Brain microvascular endothelial cell (primary cell): ENCODE results near the gene COPS7A.

Experiments
- DNase-seq: peaks from one replicate; pipeline ENCODE4 v3.0.0-alpha.2; 2020
- H3K27ac ChIP-seq: fragments of 250-450 bp; sonication (Bioruptor Pico); 2 replicates; pipeline ENCODE4 v1.5.1; 2020; ENCODE audit warnings: mild to moderate bottlenecking, moderate library complexity
- H3K27me3 ChIP-seq: fragments of 250-450 bp; sonication (Bioruptor Pico); replicated peaks from 2 replicates; pipeline ENCODE4 v1.5.1; 2020; ENCODE audit warnings: mild to moderate bottlenecking
- H3K36me3 ChIP-seq: fragments of 250-450 bp; sonication (Bioruptor Pico); replicated peaks from 2 replicates; pipeline ENCODE4 v1.5.1; 2020; ENCODE audit warnings: mild to moderate bottlenecking
- H3K4me3 ChIP-seq: 2 replicates; pipeline ENCODE4 v1.5.1; 2011; ENCODE audit warnings: low read depth, mild to moderate bottlenecking, control low read depth, low read length, moderate library complexity
- CTCF ChIP-seq: IDR thresholded peaks from 2 replicates; pipeline ENCODE4 v1.5.1; 2011; ENCODE audit warnings: low read depth, mild to moderate bottlenecking, moderate library complexity, low read length, control low read depth, inconsistent platforms; ENCODE audit errors: missing control alignments
- in situ Hi-C: cut with HindIII; loops from 2 replicates; pipeline ENCODE4 v1.10.0; 2017; ENCODE audit warnings: low sequenced_read_pairs, low pct_ligation_motif_present

COPS7A gene, protein sequence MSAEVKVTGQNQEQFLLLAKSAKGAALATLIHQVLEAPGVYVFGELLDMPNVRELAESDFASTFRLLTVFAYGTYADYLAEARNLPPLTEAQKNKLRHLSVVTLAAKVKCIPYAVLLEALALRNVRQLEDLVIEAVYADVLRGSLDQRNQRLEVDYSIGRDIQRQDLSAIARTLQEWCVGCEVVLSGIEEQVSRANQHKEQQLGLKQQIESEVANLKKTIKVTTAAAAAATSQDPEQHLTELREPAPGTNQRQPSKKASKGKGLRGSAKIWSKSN

DNA sequence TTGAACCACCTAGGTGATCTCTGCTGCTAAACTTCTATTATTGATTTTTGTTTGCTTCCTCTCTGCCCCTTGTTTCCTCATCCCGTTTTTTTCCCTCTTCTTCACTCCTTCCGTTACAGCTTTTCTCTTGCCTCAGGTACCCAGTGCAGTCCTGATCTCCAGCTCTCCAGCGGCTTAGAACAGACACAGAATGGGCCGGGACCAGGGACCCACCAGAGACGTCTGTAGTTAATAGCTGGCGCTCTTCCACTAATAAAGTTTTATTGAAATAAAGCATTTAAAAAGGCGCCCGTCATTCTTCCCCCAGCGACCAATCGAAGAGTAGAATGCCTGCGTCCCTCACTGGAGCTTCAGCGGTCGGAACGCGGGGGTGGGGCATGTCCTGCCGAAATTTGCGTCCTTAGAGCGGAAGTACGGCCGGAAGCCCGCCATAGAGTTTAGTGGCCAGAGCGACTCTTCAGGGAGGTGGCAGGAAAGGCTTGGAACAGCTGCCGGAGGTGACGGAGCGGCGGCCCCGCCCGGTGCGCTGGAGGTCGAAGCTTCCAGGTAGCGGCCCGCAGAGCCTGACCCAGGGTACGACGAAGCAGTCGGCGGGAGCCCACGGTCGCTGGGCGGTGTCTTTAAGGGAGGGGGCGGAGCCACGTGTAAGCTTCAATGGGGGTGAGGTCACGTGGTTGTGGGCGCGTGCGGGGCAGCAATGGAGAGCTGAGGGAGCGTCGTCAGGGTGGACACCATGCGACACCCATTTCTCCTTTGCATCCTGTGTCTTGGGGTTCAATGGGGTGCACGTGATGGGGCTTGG is at the start of gene COPS7A:
TSS of gene COPS7A (plus strand) at position 440 of the 802 bp plus-strand sequence. CDS start 611 bp downstream, outside the sequence.
- peak; percentile 99 for DNase-seq
- Histone ChIP-seq H3K4me3 (peak within 1 kb of the TSS; percentile 73), H3K27me3 (no peaks in the 10 kb centered on the region), H3K27ac (peak within 1 kb of the TSS; percentile 88), H3K36me3 (peaks cover 14% of the 10 kb centered on the region)
- TF ChIP-seq CTCF: no peak
- in situ Hi-C loops: no loop called here

DNA sequence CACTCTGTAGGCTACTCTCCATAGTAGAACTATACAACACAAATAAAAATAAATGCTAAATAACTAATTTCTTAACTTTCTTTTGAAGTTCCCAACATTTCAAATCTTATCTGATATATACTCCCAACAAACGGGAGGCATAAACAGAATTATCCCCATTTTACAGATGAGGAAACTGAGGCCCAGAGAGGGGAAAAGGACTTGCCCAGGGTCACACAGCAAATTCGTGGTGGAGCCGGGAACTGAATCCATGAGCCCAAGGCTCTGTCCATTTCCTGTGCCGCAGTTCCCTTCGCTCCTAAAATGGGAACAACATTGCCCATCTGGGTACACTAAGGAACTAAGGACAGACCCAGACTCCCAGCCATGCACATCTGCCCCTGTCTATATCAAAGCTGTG is 46.9 kb upstream of the COPS7A start:
- Histone ChIP-seq H3K27ac (no peak overlapping the region), H3K4me3 (no peak overlapping the region), H3K27me3 (no peaks in the 10 kb centered on the region), H3K36me3 (peaks cover 51% of the 10 kb centered on the region)
- DNase-seq: no peak
- no peak for TF ChIP-seq CTCF
- in situ Hi-C loops: no loop called here

GRCh38 chr12:6684609-6685008 is 39.2 kb upstream of the COPS7A start:
- H3K36me3 ChIP-seq: peaks cover 14% of the 10 kb centered on the region
- H3K4me3 ChIP-seq: no peak overlapping the region
- peak; percentile 63 for TF ChIP-seq CTCF
- no peak overlapping the region for H3K27ac ChIP-seq
- no peak for DNase-seq
- no peaks in the 10 kb centered on the region for H3K27me3 ChIP-seq
- in situ Hi-C loops: no loop called here

- Histone ChIP-seq H3K27me3 (no peaks in the 10 kb centered on the region), H3K36me3 (peaks cover 10% of the 10 kb centered on the region), H3K4me3 (no peak overlapping the region), H3K27ac (no peak overlapping the region)
- in situ Hi-C loops: no loop called here
- no peak for DNase-seq
- TF ChIP-seq CTCF: no peak
Measured at GRCh38 chr12:6685814-6686213, 38.0 kb upstream of the COPS7A start.

GRCh38 chr12:6688543-6688998 is 35.3 kb upstream of the COPS7A start:
- Histone ChIP-seq H3K4me3 (peak overlapping the region; percentile 92), H3K36me3 (peaks cover 2% of the 10 kb centered on the region), H3K27me3 (no peaks in the 10 kb centered on the region), H3K27ac (peak overlapping the region; percentile 88)
- DNase-seq: peak; percentile 2
- no peak for TF ChIP-seq CTCF
- in situ Hi-C loops: no loop called here
